ENCODE results near the gene MMS19.

The MMS19 gene

GRCh38 chr10:97464226-97464625 lies 34.0 kb downstream of the MMS19 start:
- in situ Hi-C loops (cut with HindIII; ENCODE audit: low pct_ligation_motif_present, low sequenced_read_pairs): no loop called here
- peaks cover 91% of the 10 kb centered on the region for H3K36me3 ChIP-seq (replicated peaks)

GRCh38 chr10:97463363-97464132 lies 34.7 kb downstream of the MMS19 start:
- H3K27me3 ChIP-seq (replicated peaks): no peaks in the 10 kb centered on the region
- peak; percentile 90 for TF ChIP-seq CTCF (IDR thresholded peaks at IDR 0.05; ENCODE audit: low read depth, low read length, missing control alignments)
- no peak overlapping the region for H3K27ac ChIP-seq
- no peak overlapping the region for H3K4me3 ChIP-seq (ENCODE audit: low read depth, low read length)
- peak; percentile 35 for DNase-seq
- in situ Hi-C loops (cut with HindIII; ENCODE audit: low pct_ligation_motif_present, low sequenced_read_pairs): no loop called here
- H3K36me3 ChIP-seq (replicated peaks): peaks cover 91% of the 10 kb centered on the region

More at GRCh38 chr10:97464226-97464625, 34.0 kb downstream of the MMS19 start:
- Histone ChIP-seq H3K4me3 (ENCODE audit: low read depth, low read length) (no peak overlapping the region), H3K27ac (no peak overlapping the region), H3K27me3 (replicated peaks) (no peaks in the 10 kb centered on the region)
- TF ChIP-seq CTCF (IDR thresholded peaks at IDR 0.05; ENCODE audit: low read depth, low read length, missing control alignments): no peak
- DNase-seq: no peak

DNA sequence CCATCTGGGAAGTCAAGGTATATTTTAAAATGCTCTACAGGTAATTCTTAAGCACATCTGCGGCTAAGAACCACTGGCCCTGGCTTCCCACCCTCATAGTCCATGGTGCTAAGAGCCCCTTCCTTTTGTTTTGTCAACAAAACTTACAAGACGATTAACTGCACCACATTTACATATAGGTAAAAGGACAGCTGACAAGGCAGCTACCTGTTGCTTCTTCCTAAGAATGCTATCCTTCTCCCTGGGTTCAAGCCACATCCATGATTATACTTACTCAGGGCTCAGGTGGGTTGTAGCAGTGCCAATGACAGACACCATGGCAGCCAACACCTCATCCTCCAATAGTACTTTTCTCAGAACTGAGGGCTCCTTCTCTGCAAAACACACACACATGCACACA lies 35.9 kb downstream of the MMS19 start:
- Histone ChIP-seq H3K36me3 (replicated peaks) (peaks cover 92% of the 10 kb centered on the region), H3K27ac (no peak overlapping the region), H3K4me3 (ENCODE audit: low read depth, low read length) (no peak overlapping the region), H3K27me3 (replicated peaks) (no peaks in the 10 kb centered on the region)
- in situ Hi-C loops (cut with HindIII; ENCODE audit: low pct_ligation_motif_present, low sequenced_read_pairs): no loop called here
- no peak for DNase-seq
- no peak for TF ChIP-seq CTCF (IDR thresholded peaks at IDR 0.05; ENCODE audit: low read depth, low read length, missing control alignments)

- DNase-seq: no peak
- peaks cover 88% of the 10 kb centered on the region for H3K36me3 ChIP-seq (replicated peaks)
- TF ChIP-seq CTCF (IDR thresholded peaks at IDR 0.05; ENCODE audit: low read depth, low read length, missing control alignments): no peak
Observed at GRCh38 chr10:97459933-97460332, 38.3 kb downstream of the MMS19 start.

GRCh38 chr10:97459111-97459510 lies 39.1 kb downstream of the MMS19 start:
- in situ Hi-C loops (cut with HindIII; ENCODE audit: low pct_ligation_motif_present, low sequenced_read_pairs): no loop called here
- no peak overlapping the region for H3K27ac ChIP-seq
- TF ChIP-seq CTCF (IDR thresholded peaks at IDR 0.05; ENCODE audit: low read depth, low read length, missing control alignments): no peak
- H3K27me3 ChIP-seq (replicated peaks): no peaks in the 10 kb centered on the region
- no peak overlapping the region for H3K4me3 ChIP-seq (ENCODE audit: low read depth, low read length)
- DNase-seq: no peak
- H3K36me3 ChIP-seq (replicated peaks): peaks cover 88% of the 10 kb centered on the region

More at GRCh38 chr10:97459933-97460332, 38.3 kb downstream of the MMS19 start:
- H3K27me3 ChIP-seq (replicated peaks): no peaks in the 10 kb centered on the region
- no peak overlapping the region for H3K4me3 ChIP-seq (ENCODE audit: low read depth, low read length)
- in situ Hi-C loops (cut with HindIII; ENCODE audit: low pct_ligation_motif_present, low sequenced_read_pairs): no loop called here
- no peak overlapping the region for H3K27ac ChIP-seq

DNA sequence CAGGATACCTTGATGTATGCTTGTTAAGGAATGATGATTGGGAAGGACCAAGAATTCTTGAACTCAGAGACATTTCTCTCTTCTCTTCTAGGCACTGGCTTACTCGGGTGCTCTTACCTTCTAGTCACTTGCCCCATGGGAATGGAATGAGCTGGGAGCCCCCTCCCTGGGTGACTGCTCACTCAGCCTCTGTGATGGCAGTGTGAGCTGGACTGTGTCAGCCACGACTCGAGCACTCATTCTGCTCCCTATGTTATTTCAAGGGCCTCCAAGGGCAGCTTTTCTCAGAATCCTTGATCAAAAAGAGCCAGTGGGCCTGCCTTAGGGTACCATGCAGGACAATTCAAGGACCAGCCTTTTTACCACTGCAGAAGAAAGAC lies 41.5 kb downstream of the MMS19 start:
- Histone ChIP-seq H3K4me3 (ENCODE audit: low read depth, low read length) (no peak overlapping the region), H3K27me3 (replicated peaks) (no peaks in the 10 kb centered on the region), H3K27ac (no peak overlapping the region), H3K36me3 (replicated peaks) (peaks cover 87% of the 10 kb centered on the region)
- DNase-seq: no peak
- in situ Hi-C loops (cut with HindIII; ENCODE audit: low pct_ligation_motif_present, low sequenced_read_pairs): no loop called here
- no peak for TF ChIP-seq CTCF (IDR thresholded peaks at IDR 0.05; ENCODE audit: low read depth, low read length, missing control alignments)
